Colonic mucosa (tissue), 4 donors: ENCODE data around the gene SLC25A44. TPM values are rescaled to one million over a fixed set of nuclear protein-coding genes. Genes with fewer than 3 reads are reported as not detected.

ENCODE experiments used
- DNase-seq: peaks from one replicate; pipeline ENCODE4 v3.0.0-alpha.2; 2020
- H3K27ac ChIP-seq: fragments of 200-600 bp; one replicate; pipeline ENCODE4 v1.8.0; 2021
- H3K27me3 ChIP-seq: fragments of 200-600 bp; one replicate; pipeline ENCODE4 v1.8.0; 2021
- H3K36me3 ChIP-seq: fragments of 200-600 bp; one replicate; pipeline ENCODE4 v1.8.0; 2021
- H3K4me1 ChIP-seq: fragments of 200-600 bp; one replicate; pipeline ENCODE4 v1.8.0; 2021; ENCODE audit warnings: mild to moderate bottlenecking
- H3K4me3 ChIP-seq: fragments of 200-600 bp; one replicate; pipeline ENCODE4 v1.8.0; 2021
- H3K9ac ChIP-seq, 2 donors: one replicate each; pipeline ENCODE4 v1.7.0; 2013; ENCODE audit warnings: control low read depth in 2 of 2, low read depth in 2 of 2, low read length in 2 of 2
- H3K9me3 ChIP-seq: fragments of 200-600 bp; one replicate; pipeline ENCODE4 v1.8.0; 2021
- CTCF ChIP-seq: fragments of 200-600 bp; IDR thresholded peaks from one replicate; pipeline ENCODE4 v1.8.0; 2022; ENCODE audit warnings: antibody characterized with exemption, mild to moderate bottlenecking
- intact Hi-C: fragments of 100-400 bp; cut with DNase I; formaldehyde crosslinking; loops from one replicate; pipeline ENCODE4 v1.14.1; 2022
- total RNA-seq, 2 donors: library from RNA; stranded (reverse); fragmentation: NEBNext Ultra II Directional in 1 of 2; extraction: Animal tissue kit (Norgen Biotek cat#: 25700) in 1 of 2; gene quantifications; one replicate each; pipeline ENCODE4 v1.2.1, GENCODE V29; 2021
- donor health status: healthy.
- donor health status: DM: no; HTN: no; CAD: no.
- donor health status: DM: no; HTN: no; CAD: no.

Gene SLC25A44
- total RNA-seq, 2 donors from 2014 or later: 23.6 to 26.8 TPM

GRCh38 chr1:156259805-156260204, 65.9 kb downstream of the SLC25A44 start:
- Histone ChIP-seq H3K4me1 (no peaks in the 10 kb centered on the region), H3K9me3 (no peaks in the 10 kb centered on the region), H3K4me3 (no peak overlapping the region), H3K27ac (no peak overlapping the region), H3K27me3 (no peaks in the 10 kb centered on the region), H3K36me3 (peaks cover 30% of the 10 kb centered on the region), H3K9ac (no peak overlapping the region)
- DNase-seq: no peak
- intact Hi-C loops: no loop called here
- TF ChIP-seq CTCF: no peak

- H3K4me1 ChIP-seq: no peaks in the 10 kb centered on the region
- H3K9ac ChIP-seq: no peak overlapping the region
- DNase-seq: no peak
- H3K36me3 ChIP-seq: peaks cover 39% of the 10 kb centered on the region
- intact Hi-C loops: no loop called here
- H3K27ac ChIP-seq: no peak overlapping the region
- H3K4me3 ChIP-seq: no peak overlapping the region
- H3K27me3 ChIP-seq: no peaks in the 10 kb centered on the region
- no peak for TF ChIP-seq CTCF
- H3K9me3 ChIP-seq: no peaks in the 10 kb centered on the region
Measured at GRCh38 chr1:156260896-156261295, 67.0 kb downstream of the SLC25A44 start.

Other genes with a start within 250 kb of the SLC25A44 start
- 10 to 100 TPM; 91.9 to 92.6 TPM for gene ARHGEF2, start 215.6 kb upstream of the SLC25A44 start, total RNA-seq
- gene SSR2, start 173.2 kb upstream of the SLC25A44 start, total RNA-seq: 100 to 1,000 TPM; 204 to 208 TPM
- 10 to 100 TPM; 23.2 to 43.4 TPM for gene UBQLN4, start 140.3 kb upstream of the SLC25A44 start, total RNA-seq
- 10 to 100 TPM; 69.4 to 83.9 TPM for gene LAMTOR2, start 139.3 kb upstream of the SLC25A44 start, total RNA-seq
- gene RAB25, start 132.9 kb upstream of the SLC25A44 start, total RNA-seq: 100 to 1,000 TPM; 213 TPM
- gene MEX3A, start 111.6 kb upstream of the SLC25A44 start, total RNA-seq: 1 to 10 TPM; 1.6 to 3.7 TPM
- 100 to 1,000 TPM; 414 to 610 TPM for gene LMNA, start 79.4 kb upstream of the SLC25A44 start, total RNA-seq
- 1 to 10 TPM; 4.5 to 5.6 TPM for gene SEMA4A, start 40.5 kb upstream of the SLC25A44 start, total RNA-seq
- 10 to 100 TPM; 44.4 to 49.4 TPM for gene PMF1, start 18.9 kb downstream of the SLC25A44 start, total RNA-seq
- 1 to 10 TPM; 1.2 to 2.2 TPM for gene BGLAP, start 48.1 kb downstream of the SLC25A44 start, total RNA-seq
- 1 to 10 TPM; 1.1 to 2.9 TPM for gene PAQR6, start 54.0 kb downstream of the SLC25A44 start, total RNA-seq
- gene SMG5, start 88.7 kb downstream of the SLC25A44 start, total RNA-seq: 100 to 1,000 TPM in 1 of 2 donors, 10 to 100 TPM in 1; 65.2 to 107 TPM
- 1 to 10 TPM; 2.9 to 7.0 TPM for gene TMEM79, start 90.2 kb downstream of the SLC25A44 start, total RNA-seq
- 10 to 100 TPM; 31.8 to 46.2 TPM for gene GLMP, start 101.6 kb downstream of the SLC25A44 start, total RNA-seq
- not detected for gene VHLL, start 105.2 kb downstream of the SLC25A44 start, total RNA-seq
- 100 to 1,000 TPM; 125 to 294 TPM for gene CCT3, start 144.2 kb downstream of the SLC25A44 start, total RNA-seq
- not detected for gene TSACC, start 144.4 kb downstream of the SLC25A44 start, total RNA-seq
- under 1 TPM in 1 of 2 donors, not detected in 1; 0.12 TPM for gene RHBG, start 175.1 kb downstream of the SLC25A44 start, total RNA-seq